GM19351 (cell line): ENCODE data around the gene BTRC.
"Not testable (repeated sequence)": the region's sequence is repeated elsewhere in the genome, so short reads cannot be mapped to it uniquely, and the experiment has no call there.

ENCODE experiments used
- ATAC-seq: cut with Tn5 transposase; IDR thresholded peaks from one replicate; pipeline ENCODE4 v1.9.1; 2021; ENCODE audit warnings: mild to moderate bottlenecking, moderate library complexity; ENCODE audit not compliant: unreplicated experiment

Gene BTRC

DNA sequence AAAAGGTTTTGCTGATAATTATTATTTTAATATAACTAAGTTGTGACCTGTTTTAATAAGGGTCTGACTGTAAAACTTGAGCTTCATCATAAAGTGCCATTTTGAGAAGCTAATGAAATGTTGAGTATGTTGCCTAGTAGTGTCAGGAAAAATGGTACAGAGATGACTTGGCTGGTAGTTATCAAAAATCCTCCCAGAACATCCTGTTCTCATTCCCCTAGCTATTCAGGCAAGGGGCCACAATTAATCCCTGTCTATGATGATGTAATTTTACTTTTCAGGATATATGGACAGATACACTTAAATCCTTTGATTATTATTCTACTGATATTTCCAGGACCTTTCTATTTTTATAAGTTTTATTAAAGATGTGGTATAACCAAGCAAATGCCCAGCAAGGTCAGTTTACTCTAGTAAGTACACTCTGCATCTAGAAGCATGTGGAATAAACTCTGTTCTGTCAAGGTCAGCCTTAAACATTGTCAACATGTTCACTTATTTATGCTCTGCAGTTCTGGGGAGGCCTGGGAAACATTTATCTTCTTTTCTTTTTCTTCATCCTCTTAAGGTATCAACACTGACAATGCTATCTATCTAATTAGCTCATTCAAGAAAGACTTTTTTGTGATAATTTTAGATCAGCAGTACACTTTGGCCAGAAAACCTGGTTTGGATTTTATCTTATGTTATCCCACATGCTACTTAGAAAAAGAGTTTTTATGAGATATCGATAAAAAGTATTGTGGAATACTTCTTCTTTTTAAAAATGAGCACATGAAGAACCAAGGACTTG, 32.1 kb downstream of the BTRC start:
- ATAC-seq = no peak

DNA sequence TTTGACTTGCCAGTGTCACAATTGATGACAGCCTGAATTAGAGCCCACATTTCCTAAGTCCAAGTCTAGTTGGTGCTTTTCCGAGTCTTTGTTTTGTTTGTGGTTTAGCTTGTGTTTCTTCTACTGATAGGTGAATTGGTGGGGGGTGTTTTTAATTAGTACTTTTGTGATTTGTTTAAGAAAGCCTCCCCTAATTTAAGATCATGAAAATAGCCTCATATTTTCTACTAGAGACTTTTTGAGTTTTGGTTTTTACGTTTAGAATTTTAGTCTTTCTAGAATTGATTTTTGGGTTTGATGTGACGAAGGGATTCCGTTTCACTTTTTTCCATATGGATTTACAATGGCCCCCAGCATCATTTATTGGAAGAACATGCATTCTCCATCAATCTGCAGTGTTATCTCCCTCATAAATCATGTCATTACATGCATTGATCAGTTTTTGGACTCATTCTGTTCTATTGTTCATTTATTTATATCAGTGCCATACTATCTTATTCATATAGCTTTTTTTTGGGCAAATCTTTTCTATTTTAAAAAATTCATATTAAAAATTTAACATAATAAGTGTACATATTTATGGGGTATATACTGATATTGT, 32.8 kb downstream of the BTRC start:
- ATAC-seq = no peak

DNA sequence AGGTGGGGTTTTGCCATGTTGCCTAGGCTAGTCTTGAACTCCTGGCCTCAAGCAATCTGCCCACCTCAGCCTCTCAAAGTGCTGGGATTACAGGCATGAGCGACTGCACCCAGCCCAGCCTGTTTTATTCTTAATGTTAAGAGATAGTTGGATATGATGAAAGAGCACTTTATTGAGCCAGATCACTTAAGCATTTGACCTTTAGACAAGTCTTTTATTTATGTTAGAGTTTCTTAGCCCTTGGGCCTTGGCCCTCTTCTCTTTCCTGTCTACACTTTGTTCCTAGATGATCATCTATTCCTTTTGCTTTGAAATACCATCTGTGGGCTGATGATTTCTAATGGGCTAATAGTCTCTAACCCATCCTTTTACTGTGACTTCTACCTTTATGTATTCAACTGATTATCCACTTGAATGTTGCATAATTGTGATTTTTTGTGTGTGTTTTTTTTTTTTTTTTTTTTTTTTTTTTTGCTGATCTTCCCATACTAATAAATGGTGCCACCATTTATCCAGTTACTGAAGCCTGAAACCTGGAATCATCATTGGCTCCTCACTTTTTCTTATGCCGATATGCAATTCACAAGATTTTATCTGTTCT, 34.8 kb downstream of the BTRC start:
- ATAC-seq = no peak

DNA sequence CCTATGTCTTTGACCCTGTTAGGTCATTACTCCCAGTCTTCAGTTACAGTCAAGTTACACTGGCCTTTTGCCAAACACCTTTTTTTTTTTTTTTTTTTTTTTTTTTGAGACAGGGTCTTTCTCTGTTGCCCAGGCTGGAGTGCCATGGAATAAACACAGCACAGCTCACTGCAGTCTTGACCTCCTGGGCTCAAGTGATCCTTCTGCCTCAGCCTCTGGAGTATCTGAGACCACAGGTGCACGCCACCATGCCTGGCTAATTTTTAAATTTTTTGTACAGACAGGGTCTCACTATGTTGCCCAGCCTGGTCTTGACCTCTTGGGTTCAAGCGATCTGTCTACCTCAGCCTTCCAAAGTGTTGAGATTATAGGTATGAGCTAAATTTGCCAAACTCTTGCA, 35.6 kb downstream of the BTRC start:
- ATAC-seq = not testable (repeated sequence)

DNA sequence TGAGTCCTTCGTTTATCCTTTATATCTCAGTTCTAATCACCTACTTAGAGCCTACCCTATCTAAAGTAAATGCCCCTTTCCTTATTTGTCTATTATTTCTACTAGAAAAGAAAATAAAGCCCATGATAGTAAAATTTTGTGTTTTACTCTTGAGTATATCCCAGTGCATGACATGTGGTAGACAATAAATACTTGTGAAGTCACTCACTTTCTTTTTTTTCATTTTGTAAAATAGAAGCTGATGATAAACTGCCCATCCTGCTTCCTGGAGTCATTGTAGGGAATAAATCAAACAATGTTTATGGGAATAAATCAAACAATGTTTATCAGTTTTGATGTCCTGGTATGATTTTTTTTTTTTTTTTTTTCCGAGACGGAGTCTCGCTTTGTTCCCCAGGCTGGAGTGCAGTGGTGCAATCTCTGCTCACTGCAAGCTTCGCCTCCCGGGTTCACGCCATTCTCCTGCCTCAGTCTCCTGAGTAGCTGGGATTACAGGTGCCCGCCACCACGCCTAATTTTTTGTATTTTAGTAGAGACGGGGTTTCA, 36.1 kb downstream of the BTRC start:
- no peak for ATAC-seq

DNA sequence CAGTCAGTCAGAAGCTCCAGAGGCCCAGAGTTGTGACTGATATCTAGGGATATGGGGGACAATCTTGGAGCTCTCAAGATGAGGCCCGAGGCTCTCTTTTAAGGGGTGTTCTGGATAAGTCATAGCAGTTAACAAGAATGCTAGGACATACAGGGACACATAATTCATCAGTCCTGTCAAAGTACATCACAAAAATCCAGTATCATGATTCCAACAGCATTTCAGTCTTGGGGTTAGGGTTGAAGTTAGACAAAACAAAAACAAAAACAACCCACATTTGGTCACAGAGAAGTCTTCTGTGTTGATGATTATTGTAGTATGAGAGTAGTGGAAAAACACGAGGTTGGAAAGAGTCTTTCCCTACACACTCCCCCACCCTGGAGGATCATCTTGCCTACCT, 39.4 kb downstream of the BTRC start:
- no peak for ATAC-seq

DNA sequence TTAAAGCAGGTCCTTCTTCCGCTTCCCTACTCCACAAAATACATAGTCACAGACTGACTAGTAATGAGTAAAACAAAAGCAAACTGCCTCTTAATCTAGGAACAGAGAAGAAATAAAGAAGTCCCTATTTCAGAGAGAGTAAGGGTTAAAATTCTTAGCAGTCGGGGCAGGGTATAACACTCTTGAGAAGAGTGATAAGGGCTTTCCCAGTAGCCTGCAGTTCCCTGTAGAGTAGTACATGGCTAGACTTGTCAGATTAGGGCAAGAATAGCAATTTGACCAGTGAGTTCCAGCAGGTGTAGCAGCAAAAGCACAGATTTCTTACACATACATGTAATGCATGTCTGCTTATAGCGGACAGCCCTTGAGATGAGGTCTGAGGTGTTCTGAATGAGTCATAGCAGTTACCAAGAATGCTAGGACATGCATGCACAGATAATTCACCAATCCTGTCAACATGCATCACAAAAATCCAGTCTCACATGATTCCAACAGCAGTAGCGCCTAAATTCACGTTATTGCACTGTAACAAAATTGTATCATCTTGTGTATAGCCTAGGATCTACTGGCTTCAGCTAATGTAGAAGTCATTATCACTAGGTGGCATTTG, 40.7 kb downstream of the BTRC start:
- no peak for ATAC-seq

DNA sequence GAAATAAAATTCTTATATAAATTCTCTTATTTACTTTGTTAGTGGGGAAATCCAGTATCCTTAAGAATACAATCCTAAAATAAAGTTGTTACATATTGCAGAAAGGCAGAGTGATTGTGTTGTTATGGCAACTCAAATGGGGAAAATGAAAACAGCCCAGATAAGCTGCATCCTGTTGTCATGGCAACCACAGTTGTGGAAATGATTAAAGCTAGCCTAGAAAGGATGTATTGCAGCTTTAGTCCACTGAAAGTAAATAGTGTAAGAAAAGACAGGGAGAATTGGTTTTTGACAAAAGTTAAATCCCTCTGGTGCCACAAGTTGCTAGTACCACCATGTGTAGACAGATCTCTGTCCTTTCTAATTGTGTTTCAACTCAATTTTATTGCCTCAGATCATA, 43.2 kb downstream of the BTRC start:
- ATAC-seq = no peak

DNA sequence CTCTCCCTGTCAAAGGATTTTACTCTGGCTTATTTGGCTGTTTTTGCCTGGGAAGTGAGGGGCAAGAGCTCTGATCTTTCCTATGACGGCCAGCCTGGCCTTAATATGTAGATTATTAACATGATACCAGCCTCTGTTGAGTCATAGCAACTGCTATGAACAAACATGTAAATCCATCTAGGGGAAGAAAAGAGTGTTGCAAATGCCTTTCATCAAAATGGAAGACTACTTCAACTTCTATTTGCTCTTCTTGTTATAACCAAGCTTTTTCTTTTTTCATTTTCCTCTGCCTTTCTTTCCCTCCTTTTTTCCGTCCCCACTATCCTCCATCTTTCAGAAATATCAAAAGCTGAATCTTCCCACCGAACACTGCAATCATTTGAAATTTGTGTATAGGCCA, 46.6 kb downstream of the BTRC start:
- ATAC-seq = no peak

DNA sequence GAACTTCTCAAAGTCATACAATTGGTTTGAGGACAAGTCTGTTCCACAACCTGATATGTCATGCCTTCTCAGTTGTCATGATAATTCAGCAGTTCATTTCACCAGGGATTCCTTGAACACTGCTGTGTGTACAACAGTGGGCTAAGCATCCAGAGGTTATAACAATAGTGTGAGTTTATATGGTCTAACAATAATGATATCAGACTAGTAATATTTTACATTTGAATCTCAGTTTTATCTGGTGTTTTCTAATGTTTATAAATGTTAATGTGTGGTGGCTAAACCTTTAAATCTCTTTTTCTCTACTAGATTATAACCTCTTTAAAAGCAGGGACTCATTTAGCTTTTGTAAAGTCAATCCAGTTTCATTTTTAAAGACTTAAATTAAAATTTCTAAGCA, 48.7 kb downstream of the BTRC start:
- no peak for ATAC-seq

DNA sequence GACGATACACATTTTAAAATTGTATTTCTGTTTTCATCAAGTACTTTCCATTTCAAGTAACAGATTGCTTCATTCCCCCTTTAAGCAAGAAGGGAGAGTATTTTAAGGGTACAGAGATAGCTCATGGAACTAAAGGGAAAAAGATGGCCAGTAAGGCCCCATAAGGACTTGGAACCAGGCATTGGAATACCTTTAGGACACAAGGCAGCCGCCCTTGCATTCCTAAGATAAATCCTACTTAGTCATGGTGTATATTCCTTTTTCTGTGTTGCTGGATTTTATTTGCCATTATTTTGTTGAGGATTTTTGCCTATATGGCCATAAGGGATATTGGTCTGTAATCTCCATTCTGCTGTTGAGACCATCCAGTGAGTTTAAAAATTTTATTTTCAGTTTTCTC, 49.2 kb downstream of the BTRC start:
- ATAC-seq = no peak

DNA sequence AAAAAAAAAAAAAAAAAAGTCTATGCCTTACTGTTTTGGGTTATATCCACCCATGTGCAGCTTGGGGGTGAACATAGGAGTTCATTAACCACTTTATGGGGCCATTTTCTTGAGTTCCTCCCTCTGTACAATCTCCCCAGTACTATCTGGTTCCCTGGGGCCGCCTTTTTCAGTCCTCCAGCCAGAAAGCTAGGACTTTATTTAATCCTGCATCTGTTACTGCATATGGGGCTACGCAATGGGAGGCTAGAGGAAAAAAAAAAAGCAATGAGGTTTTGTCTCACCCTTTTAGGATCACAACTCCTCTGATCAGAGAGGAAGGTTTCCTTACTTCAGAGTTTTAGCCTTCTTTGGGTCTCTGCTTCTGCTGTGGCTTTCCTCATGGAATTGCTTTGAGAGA, 51.0 kb downstream of the BTRC start:
- ATAC-seq = no peak

DNA sequence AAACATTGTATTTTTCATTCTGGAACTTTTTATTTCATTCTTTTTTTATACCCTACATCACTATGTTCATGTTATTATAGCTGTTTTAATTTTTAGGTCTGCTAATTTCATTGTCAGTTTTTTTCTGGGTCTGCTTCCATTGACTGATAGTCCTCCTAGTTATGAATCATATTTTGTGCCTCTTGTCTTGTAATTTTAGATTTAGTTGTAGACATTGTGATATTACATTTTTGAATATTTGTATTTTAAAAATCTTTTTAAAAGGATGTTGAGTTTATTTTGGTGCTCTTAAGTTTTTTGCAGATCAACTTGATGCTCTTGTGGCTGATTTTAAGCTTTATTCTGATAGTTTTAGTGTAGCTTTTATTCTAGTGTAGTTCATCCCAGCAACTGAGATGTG, 57.6 kb downstream of the BTRC start:
- ATAC-seq = no peak

DNA sequence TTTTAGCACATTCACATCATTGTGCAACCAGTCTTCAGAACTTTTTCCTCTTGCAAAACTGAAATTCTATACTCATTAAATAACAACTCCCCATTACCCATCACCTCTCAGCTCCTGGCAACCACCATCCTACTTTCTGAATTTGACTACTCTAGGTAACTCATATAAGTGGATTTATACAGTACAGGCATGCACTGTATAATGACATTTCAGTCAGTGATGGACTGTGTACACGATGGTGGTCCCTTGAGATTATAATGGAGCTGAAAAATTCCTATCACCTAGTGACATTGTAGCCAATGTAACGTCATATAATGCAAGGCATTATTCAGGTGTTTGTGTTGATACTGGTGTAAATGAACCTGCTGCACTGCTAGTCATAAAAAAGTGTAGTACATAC, 60.1 kb downstream of the BTRC start:
- no peak for ATAC-seq

DNA sequence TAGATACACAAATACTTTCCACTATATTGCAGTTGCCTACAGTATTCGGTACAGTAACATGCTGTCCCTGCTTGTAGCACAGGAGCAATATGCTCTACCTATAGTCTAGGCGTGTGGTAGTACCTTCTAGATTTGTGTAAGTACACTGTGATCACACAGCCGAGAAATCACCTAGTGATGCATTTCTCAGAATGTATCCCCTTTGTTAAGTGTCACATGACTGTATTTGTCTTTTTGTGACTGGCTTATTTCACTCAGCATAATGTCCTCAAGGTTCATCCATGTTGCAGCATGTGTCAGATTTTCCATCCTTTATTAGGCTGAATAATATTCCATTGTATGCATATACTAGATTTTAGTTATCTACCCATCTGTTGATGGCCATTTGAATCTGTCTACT, 61.9 kb downstream of the BTRC start:
- ATAC-seq = no peak

DNA sequence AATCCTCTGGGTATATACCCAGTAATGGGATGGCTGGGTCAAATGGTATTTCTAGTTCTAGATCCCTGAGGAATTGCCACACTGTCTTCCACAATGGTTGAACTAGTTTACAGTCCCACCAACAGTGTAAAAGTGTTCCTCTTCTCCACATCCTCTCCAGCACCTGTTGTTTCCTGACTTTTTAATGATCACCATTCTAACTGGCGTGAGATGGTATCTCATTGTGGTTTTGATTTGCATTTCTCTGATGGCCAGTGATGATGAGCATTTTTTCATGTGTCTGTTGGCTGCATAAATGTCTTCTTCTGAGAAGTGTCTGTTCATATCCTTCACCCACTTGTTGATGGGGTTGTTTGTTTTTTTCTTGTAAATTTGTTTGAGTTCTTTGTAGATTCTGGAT, 68.0 kb downstream of the BTRC start:
- not testable (repeated sequence) for ATAC-seq

DNA sequence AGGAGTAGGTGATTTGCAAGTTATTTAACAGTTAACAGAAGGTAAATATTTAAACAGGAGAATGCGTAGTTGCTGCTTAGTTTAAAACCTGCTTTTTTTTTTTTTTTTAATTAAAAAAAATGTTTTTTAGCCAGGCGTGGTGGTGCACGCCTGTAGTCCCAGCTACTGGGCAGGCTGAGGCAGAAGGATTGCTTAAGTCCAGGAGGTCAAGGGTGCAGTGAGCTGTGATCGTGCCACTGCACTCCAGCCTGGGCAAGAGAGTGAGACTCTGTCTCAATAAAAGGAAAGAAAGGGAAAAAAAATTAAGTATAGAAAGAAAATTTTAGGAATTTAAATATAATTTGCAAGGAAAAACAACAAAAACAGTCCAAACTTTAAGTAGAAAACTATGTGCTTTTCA, 71.6 kb downstream of the BTRC start:
- no peak for ATAC-seq

DNA sequence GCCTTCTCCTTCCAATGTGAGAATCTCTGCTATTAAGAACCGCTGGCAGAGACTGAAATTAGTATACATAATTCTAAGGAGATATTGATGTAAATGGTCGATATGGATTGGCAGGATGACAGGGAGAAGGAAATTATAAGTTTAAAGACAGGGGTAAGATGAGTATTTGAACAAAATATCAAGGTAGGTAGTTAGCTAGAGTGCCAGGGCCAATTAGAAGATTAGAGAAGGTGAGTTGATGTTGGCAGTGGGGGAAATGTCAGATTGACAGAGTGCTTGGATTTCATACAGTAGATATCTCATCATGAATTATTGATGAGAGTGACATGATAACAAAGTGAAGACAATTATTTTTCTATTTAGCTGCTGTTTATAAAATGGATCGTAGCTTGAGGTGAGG, 74.1 kb downstream of the BTRC start:
- ATAC-seq = no peak

DNA sequence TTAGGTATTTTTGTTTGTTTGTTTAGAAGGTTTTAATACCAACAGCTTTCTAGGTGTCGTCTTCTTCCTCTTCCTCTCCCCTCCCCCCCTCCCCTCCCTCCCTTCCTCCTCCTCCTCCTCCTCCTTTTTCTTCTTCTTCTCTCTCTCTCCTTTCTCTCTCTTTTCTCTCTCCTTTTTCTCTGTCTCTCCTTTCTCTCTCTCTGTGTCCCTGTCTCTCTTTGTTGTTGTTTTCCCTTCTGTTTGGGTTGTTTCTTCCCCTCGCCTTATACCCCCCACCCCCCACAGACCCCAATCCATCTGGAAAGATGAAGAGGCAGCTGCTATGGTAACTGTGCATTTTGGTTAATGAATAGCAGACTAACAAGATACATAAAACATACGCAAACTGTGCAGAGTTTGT, 75.5 kb downstream of the BTRC start:
- no peak for ATAC-seq

DNA sequence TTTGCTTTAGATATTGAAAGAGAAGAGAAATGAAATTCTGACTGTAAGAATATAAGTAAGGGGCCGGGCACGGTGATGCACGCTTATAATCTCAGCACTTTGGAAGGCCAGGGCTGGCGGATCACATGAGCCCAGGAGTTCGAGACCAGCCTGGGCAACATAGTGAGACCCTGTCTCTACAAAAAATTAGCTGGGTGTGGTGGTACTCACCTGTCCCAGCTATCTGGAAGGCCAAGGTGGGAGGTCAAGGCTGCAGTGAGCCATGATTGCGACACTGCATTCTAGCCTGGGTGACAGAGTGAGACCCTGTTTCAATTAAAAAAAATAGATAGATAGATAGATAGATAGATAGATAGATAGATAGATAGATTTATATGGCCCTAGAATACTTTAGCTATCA, 82.3 kb downstream of the BTRC start:
- no peak for ATAC-seq

DNA sequence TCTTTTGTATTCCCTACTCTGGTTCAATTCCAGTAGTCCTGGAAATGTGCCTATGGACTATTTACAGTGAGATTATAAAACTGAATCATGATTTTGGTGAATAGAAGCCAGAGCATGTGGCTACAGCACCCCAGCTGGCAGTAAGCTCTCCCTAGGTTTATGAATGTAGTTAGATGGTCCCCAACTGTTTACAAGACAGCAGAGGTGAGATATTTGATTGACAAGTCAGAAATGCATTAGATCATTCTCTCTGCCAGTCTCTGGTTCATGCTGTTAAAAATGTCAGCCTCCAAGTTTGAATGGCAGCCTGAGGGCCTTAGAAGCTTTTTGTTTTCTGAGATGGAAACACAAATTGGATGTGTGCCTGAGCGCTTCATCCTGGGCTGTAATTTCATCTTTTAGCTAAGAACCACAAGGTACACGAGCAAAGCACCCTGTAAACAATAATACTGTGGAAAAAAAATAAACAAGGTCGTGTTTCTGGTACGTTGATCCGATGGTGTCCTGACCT, 85.0 kb downstream of the BTRC start:
- ATAC-seq = no peak
